ENCODE results near the gene HLF.

DNA sequence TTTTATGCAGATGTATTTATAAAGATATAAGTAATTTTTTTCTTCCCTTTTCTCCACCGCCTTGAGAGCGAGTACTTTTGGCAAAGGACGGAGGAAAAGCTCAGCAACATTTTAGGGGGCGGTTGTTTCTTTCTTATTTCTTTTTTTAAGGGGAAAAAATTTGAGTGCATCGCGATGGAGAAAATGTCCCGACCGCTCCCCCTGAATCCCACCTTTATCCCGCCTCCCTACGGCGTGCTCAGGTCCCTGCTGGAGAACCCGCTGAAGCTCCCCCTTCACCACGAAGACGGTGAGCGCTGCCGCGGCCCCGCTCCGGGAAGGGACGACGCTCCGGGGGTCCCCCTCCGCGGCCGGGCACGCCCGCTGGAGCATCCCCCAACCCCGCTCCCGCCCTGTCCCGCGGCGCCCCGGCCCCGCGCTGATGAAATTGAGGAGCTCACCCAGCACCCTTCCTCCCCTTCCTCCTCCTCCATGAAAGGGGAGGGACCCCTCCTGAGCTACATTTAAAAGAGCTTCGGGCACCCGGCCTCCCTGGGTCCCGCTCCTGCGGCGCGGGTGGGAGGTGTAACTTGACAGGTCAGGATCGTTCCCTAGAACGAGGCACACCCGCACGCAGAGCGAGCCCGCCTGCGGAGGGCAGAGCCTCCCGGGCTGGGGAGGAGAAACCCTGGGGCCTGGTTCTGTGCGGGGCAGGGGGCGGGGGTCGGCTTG is 706 bp downstream of the HLF start:
- TF ChIP-seq, protein P1, sequence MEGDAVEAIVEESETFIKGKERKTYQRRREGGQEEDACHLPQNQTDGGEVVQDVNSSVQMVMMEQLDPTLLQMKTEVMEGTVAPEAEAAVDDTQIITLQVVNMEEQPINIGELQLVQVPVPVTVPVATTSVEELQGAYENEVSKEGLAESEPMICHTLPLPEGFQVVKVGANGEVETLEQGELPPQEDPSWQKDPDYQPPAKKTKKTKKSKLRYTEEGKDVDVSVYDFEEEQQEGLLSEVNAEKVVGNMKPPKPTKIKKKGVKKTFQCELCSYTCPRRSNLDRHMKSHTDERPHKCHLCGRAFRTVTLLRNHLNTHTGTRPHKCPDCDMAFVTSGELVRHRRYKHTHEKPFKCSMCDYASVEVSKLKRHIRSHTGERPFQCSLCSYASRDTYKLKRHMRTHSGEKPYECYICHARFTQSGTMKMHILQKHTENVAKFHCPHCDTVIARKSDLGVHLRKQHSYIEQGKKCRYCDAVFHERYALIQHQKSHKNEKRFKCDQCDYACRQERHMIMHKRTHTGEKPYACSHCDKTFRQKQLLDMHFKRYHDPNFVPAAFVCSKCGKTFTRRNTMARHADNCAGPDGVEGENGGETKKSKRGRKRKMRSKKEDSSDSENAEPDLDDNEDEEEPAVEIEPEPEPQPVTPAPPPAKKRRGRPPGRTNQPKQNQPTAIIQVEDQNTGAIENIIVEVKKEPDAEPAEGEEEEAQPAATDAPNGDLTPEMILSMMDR (conservative IDR thresholded peaks at IDR 0.05; ENCODE audit: low read depth, low read length): no peak
- no peak for TF ChIP-seq EZH2 (IDR thresholded peaks at IDR 0.05; ENCODE audit: borderline replicate concordance, low read depth, low read length, poor library complexity, severe bottlenecking)

All from A673 (cell line).